Right cardiac atrium (tissue), 5 donors: Measurements from ENCODE around the gene DEDD2. TPM values are rescaled to one million over a fixed set of nuclear protein-coding genes. Genes with fewer than 3 reads are reported as not detected.

Experiments used
- ATAC-seq, 2 donors: fragments of 200-7000 bp; cut with Tn5 transposase; one replicate each; pipeline versions ENCODE4 v1.8.0 to v1.9.1; 2020; ENCODE audit warnings: moderate library complexity in 2 of 2, mild to moderate bottlenecking in 1 of 2
- DNase-seq, 3 donors: peaks; one replicate each; pipeline ENCODE4 v3.0.0-alpha.2; 2020
- H3K27ac ChIP-seq: one replicate; pipeline ENCODE4 v1.5.1; 2013; ENCODE audit warnings: mild to moderate bottlenecking, low read length, control low read depth, moderate library complexity
- H3K27me3 ChIP-seq: one replicate; pipeline ENCODE4 v1.6.1; 2013; ENCODE audit not compliant: control insufficient read depth, insufficient read depth
- H3K4me1 ChIP-seq: one replicate; pipeline ENCODE4 v1.6.1; 2013; ENCODE audit warnings: low read length; ENCODE audit not compliant: control insufficient read depth, insufficient read depth
- H3K4me3 ChIP-seq: one replicate; pipeline ENCODE4 v1.5.1; 2013; ENCODE audit warnings: low read length, control low read depth
- H3K9me3 ChIP-seq: one replicate; pipeline ENCODE4 v1.6.1; 2013; ENCODE audit warnings: low read length; ENCODE audit not compliant: control insufficient read depth
- WGBS: extraction: QIAGEN DNeasy Blood & Tissue Kit; methylation state at CpG from one replicate; pipeline ENCODE4 v1.1.7; 2013; 5-methylcytosine and 5-hydroxymethylcytosine counted together
- intact Hi-C, 4 donors: fragments of 100-400 bp; cut with DNase I; formaldehyde crosslinking; loops; one replicate each; pipeline versions ENCODE4 v1.11.0 to v1.14.0; 2022 to 2023
- polyA plus RNA-seq: library from polyadenylated mRNA; stranded (reverse); fragments of 200-250 nt; gene quantifications from one replicate; pipeline ENCODE4 v1.2.3, GENCODE V29; 2013
- total RNA-seq, 4 donors: library from RNA; stranded (reverse); fragmentation: NEBNext Ultra II Directional; extraction: Animal tissue kit (Norgen Biotek cat#: 25700); gene quantifications; one replicate each; pipeline ENCODE4 v1.2.1, GENCODE V29; 2021
- donor health status: healthy with polysubstance abuse.
- donor health status: DM: no; HTN: yes; CAD: no.
- donor health status: DM: no; HTN: no; CAD: no.
- donor health status: DM: no; HTN: yes; CAD: no; lungs with severe emphysema.
- donor health status: DM: yes; HTN: yes; CAD: no.

Gene DEDD2
- total and polyA plus RNA-seq, 5 donors, result 14.6 to 21.6 (median 17.9) TPM

- H3K27ac ChIP-seq, result no peak overlapping the region
- no peaks in the 10 kb centered on the region for H3K27me3 ChIP-seq
- intact Hi-C loops, result no loop called here
- no peak overlapping the region for H3K4me3 ChIP-seq
- H3K4me1 ChIP-seq, result no peaks in the 10 kb centered on the region
- ATAC-seq (no peak), DNase-seq (no peak)
- 82% methylated on average over 21 of the region's 21 CpGs for WGBS
- no peaks in the 10 kb centered on the region for H3K9me3 ChIP-seq
Measured at GRCh38 chr19:42161616-42162263, 55.7 kb downstream of the DEDD2 start.

DNA sequence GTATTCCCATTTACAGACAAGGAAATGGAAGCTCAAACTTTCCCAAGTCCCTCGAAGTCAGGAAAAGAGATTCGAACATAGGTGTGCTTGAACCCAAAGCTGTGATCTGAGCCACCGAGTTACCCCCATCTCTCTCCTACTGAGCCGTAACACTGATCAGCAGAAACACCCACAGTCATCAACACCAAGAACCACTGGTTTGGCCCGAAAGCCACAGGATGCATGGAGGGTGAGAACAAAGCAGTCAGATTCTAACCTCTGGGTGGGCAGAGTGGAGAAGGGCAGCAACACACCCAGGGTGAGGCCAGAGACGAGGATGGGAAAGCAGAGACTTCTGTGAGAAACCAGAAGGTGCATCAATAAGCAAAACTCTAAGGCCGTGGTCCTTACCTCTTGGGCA, 57.5 kb downstream of the DEDD2 start:
- 68% methylated on average over 7 of the region's 7 CpGs for WGBS
- H3K4me1 ChIP-seq, result no peaks in the 10 kb centered on the region
- no peaks in the 10 kb centered on the region for H3K9me3 ChIP-seq
- H3K27ac ChIP-seq, result no peak overlapping the region
- DNase-seq, result no peak
- ATAC-seq, result no peak
- no peaks in the 10 kb centered on the region for H3K27me3 ChIP-seq
- intact Hi-C loops, result no loop called here
- no peak overlapping the region for H3K4me3 ChIP-seq

DNA sequence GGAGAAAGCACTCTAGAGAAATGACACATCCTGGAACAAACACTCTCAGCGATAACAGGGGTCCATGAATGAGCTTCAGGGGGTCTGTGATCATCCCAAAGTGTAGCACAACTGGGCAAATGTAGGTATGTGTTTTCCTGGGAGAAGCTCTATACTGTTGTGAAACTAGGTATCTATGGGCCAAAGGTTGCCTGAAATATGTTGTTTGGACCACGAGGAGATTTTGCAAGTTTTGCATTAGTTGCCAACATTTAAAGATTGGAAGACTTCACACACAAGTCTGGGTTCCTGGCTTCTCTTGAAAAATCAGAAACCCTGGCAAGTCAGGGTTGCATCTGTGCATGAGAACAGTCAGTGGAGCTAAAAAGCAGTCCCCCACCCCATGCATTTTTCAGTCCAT, 58.6 kb downstream of the DEDD2 start:
- WGBS, result 34% methylated on average over 2 of the region's 2 CpGs
- no peaks in the 10 kb centered on the region for H3K4me1 ChIP-seq
- intact Hi-C loops, result no loop called here
- DNase-seq, result no peak
- no peaks in the 10 kb centered on the region for H3K27me3 ChIP-seq
- no peak overlapping the region for H3K4me3 ChIP-seq
- H3K9me3 ChIP-seq, result no peaks in the 10 kb centered on the region
- ATAC-seq, result no peak
- H3K27ac ChIP-seq, result no peak overlapping the region

DNA sequence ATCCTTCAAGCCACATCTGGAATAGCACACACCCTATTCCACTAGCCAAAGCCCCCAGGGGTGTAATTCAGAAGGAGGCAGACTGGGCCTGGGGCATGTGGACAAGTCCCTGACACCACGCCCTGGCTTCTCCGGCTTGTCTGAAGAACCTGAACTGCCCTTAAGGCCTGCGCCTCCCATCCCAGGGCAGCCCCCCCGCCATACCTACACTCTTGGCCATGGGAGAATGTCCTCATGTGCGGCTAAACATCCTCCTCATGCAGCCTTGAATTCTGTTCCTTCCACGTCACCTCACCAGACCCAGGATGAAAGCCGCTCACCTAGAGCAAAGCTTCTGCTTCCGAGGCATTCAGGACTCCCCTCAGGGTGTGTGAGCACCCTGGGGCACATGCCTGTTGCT, 60.9 kb downstream of the DEDD2 start:
- no peak for DNase-seq
- H3K27me3 ChIP-seq, result no peaks in the 10 kb centered on the region
- H3K4me3 ChIP-seq, result no peak overlapping the region

GRCh38 chr19:42155796-42156195, 61.7 kb downstream of the DEDD2 start:
- Histone ChIP-seq H3K27me3 (no peaks in the 10 kb centered on the region), H3K4me1 (no peaks in the 10 kb centered on the region), H3K4me3 (no peak overlapping the region), H3K27ac (no peak overlapping the region), H3K9me3 (no peaks in the 10 kb centered on the region)
- ATAC-seq (no peak), DNase-seq (no peak)
- WGBS, result 40% methylated on average over 10 of the region's 10 CpGs
- intact Hi-C loops, result no loop called here

More for the DNA sequence above, 60.9 kb downstream of the DEDD2 start:
- Histone ChIP-seq H3K9me3 (no peaks in the 10 kb centered on the region), H3K4me1 (no peaks in the 10 kb centered on the region), H3K27ac (no peak overlapping the region)
- WGBS, result 84% methylated on average over 8 of the region's 8 CpGs
- no peak for ATAC-seq
- intact Hi-C loops, result no loop called here

- H3K27me3 ChIP-seq, result no peaks in the 10 kb centered on the region
- ATAC-seq (no peak), DNase-seq (no peak)
- H3K27ac ChIP-seq, result no peak overlapping the region
- no peaks in the 10 kb centered on the region for H3K4me1 ChIP-seq
- H3K9me3 ChIP-seq, result no peaks in the 10 kb centered on the region
- H3K4me3 ChIP-seq, result no peak overlapping the region
- 41% methylated on average over 15 of the region's 15 CpGs for WGBS
- intact Hi-C loops, result no loop called here
Measured at GRCh38 chr19:42154471-42155323, 62.8 kb downstream of the DEDD2 start.

DNA sequence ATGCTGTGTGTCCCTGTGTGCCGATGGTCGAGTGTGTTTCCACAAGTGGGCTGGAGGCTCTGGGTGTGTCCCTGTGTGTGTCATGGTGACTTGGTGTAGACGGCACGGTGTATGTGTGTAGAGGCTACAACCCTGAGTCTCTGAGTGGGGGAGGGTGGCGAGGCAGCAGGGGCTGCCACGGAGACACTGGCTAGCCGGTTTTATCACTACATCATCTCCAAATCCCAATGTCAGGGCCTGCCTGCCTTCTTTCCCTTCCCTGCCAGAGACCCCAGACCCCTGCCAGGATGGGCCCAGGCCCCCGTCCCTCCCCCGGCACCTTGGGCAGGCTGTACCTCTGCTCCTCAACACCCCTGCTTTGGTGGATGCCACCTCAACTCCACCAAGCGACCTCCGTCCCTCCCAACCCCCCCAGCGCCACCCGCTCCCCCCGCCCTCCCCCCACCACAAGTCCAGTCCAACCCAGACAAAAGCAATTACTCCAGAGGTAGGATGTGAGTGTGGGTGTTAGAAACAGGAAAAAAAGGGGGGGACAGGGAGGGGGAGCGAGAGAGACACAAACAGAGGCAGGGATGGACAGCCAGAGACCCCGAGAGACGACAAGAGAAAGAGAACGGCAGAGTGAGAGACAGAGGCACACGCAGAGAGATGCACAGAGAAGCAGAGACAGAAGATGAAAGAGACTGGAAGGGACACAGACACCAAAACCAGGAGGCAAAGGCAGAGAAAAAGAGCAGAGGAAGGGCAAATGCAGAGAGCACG, 63.6 kb downstream of the DEDD2 start:
- no peak for ATAC-seq

DNA sequence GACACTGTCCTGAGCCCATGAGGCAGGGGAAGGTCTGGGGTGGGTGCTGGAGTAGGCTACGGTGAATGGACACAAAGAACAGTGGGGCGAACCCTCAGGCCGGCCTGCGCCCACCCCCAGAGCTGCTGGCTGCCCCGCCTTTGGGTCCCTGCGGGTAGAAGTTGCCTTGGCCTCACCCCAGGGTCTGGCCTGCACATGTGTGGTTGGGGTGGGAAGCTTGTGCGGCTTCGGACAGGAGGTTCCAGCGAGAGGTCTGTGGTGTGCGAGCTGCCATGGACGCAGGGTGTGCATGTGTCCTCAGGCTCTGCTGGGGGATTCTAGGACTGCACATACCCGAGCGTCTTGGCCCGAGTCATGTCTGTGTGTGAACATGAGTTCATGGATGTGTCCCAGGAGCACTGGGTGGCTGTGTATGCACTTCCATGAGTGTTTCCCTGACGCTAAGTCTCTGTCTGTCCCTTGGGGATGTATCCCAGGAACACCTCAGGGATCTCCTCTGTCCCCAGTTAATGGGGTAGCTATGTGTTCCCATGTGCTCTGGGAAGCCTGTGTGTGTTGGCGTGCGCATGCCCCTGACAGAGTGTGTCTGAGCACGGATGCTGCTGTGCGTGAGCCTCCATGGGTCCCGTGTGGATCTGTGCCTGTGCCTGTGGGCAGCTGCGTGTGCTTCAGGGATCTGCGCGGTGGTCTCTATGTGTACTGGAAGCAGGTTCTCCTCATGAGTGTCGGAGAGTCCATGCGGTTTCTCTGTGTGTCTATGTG, 64.4 kb downstream of the DEDD2 start:
- no peaks in the 10 kb centered on the region for H3K27me3 ChIP-seq
- 86% methylated on average over 25 of the region's 25 CpGs for WGBS

More for the DNA sequence above, 63.6 kb downstream of the DEDD2 start:
- DNase-seq, result no peak
- Histone ChIP-seq H3K9me3 (no peaks in the 10 kb centered on the region), H3K27ac (no peak overlapping the region), H3K4me3 (no peak overlapping the region), H3K4me1 (no peaks in the 10 kb centered on the region), H3K27me3 (no peaks in the 10 kb centered on the region)
- WGBS, result 50% methylated on average over 20 of the region's 20 CpGs
- intact Hi-C loops, result no loop called here

GRCh38 chr19:42151782-42152684, 65.4 kb downstream of the DEDD2 start:
- Histone ChIP-seq H3K4me3 (no peak overlapping the region), H3K4me1 (no peaks in the 10 kb centered on the region), H3K9me3 (no peaks in the 10 kb centered on the region), H3K27ac (no peak overlapping the region), H3K27me3 (no peaks in the 10 kb centered on the region)
- no peak for DNase-seq
- intact Hi-C loops, result no loop called here
- WGBS, result 67% methylated on average over 20 of the region's 20 CpGs
- ATAC-seq, result no peak

More for the DNA sequence above, 64.4 kb downstream of the DEDD2 start:
- Histone ChIP-seq H3K9me3 (no peaks in the 10 kb centered on the region), H3K4me3 (no peak overlapping the region), H3K27ac (no peak overlapping the region), H3K4me1 (no peaks in the 10 kb centered on the region)
- DNase-seq, result no peak
- intact Hi-C loops, result no loop called here
- ATAC-seq, result no peak

DNA sequence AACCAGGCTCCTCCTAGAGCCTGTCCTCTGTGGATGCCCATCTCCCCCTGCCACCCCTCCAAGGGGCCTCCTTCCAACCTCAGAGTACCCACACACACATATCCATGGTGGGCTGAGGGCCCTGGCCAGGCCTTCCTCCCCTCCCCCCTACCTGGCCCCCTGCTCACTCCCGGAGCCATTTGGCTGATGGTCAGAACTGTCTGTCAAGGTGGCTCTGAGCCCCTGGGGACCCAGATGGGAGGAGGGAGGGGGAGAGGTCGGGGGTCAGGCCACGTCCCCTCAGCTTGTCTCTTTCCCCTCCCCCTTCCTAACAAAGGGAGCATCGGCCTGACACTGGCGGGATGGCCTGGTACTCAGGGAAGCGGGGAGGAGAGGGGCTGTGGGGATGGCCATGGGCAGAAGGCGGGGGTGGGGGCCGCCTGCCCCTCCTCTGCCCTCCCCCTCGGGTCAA, 66.5 kb downstream of the DEDD2 start:
- no peaks in the 10 kb centered on the region for H3K27me3 ChIP-seq
- intact Hi-C loops, result no loop called here
- no peaks in the 10 kb centered on the region for H3K4me1 ChIP-seq
- 21% methylated on average over 9 of the region's 9 CpGs for WGBS
- H3K27ac ChIP-seq, result no peak overlapping the region
- H3K9me3 ChIP-seq, result no peaks in the 10 kb centered on the region
- H3K4me3 ChIP-seq, result no peak overlapping the region
- no peak for DNase-seq
- peak in 1 of 2 donors; percentile 14 for ATAC-seq
